Measurements from ENCODE around the gene EPHB6.

EPHB6 gene

GRCh38 chr7:142842251-142842766, 12.6 kb upstream of the EPHB6 start:
- Histone ChIP-seq H3K4me3 (replicated peaks; ENCODE audit: insufficient read depth, low read length) (no peak overlapping the region), H3K27me3 (ENCODE audit: insufficient read depth, poor library complexity, severe bottlenecking) (no peaks in the 10 kb centered on the region), H3K27ac (replicated peaks) (no peak overlapping the region)
- DNase-seq (ENCODE audit: low read depth in 1 of 2, low spot score in 1 of 2) = no peak
- TF ChIP-seq GABPA (IDR thresholded peaks at IDR 0.05; ENCODE audit: low read depth) = no peak
- no peak for TF ChIP-seq SPI1 (IDR thresholded peaks at IDR 0.05; ENCODE audit: borderline replicate concordance, low read depth)
- TF ChIP-seq REST (IDR thresholded peaks at IDR 0.05; ENCODE audit: insufficient replicate concordance, low read depth) = no peak
- TF ChIP-seq POLR2AphosphoS5 (IDR thresholded peaks at IDR 0.05; ENCODE audit: low read depth) = no peak
- no peak for TF ChIP-seq CTCF (IDR thresholded peaks at IDR 0.05; ENCODE audit: insufficient read depth, low read length)

GRCh38 chr7:142847353-142847752, 7.5 kb upstream of the EPHB6 start:
- H3K27me3 ChIP-seq (ENCODE audit: insufficient read depth, poor library complexity, severe bottlenecking) = no peaks in the 10 kb centered on the region
- no peak overlapping the region for H3K4me3 ChIP-seq (replicated peaks; ENCODE audit: insufficient read depth, low read length)
- DNase-seq (ENCODE audit: low read depth in 1 of 2, low spot score in 1 of 2) = no peak
- TF ChIP-seq POLR2AphosphoS5 (IDR thresholded peaks at IDR 0.05; ENCODE audit: low read depth) (no peak), CTCF (IDR thresholded peaks at IDR 0.05; ENCODE audit: insufficient read depth, low read length) (no peak), REST (IDR thresholded peaks at IDR 0.05; ENCODE audit: insufficient replicate concordance, low read depth) (no peak), GABPA (IDR thresholded peaks at IDR 0.05; ENCODE audit: low read depth) (no peak), SPI1 (IDR thresholded peaks at IDR 0.05; ENCODE audit: borderline replicate concordance, low read depth) (no peak)
- no peak overlapping the region for H3K27ac ChIP-seq (replicated peaks)

GRCh38 chr7:142851269-142851668, 3.6 kb upstream of the EPHB6 start:
- no peak for TF ChIP-seq GABPA (IDR thresholded peaks at IDR 0.05; ENCODE audit: low read depth)
- no peak for TF ChIP-seq POLR2AphosphoS5 (IDR thresholded peaks at IDR 0.05; ENCODE audit: low read depth)
- TF ChIP-seq SPI1 (IDR thresholded peaks at IDR 0.05; ENCODE audit: borderline replicate concordance, low read depth) = no peak
- no peak for TF ChIP-seq REST (IDR thresholded peaks at IDR 0.05; ENCODE audit: insufficient replicate concordance, low read depth)
- TF ChIP-seq CTCF (IDR thresholded peaks at IDR 0.05; ENCODE audit: insufficient read depth, low read length) = no peak
- H3K4me3 ChIP-seq (replicated peaks; ENCODE audit: insufficient read depth, low read length) = no peak overlapping the region
- H3K27me3 ChIP-seq (ENCODE audit: insufficient read depth, poor library complexity, severe bottlenecking) = no peaks in the 10 kb centered on the region
- DNase-seq (ENCODE audit: low read depth in 1 of 2, low spot score in 1 of 2) = no peak
- no peak overlapping the region for H3K27ac ChIP-seq (replicated peaks)
